WTC11 (cell line): ENCODE data around the gene CLEC2A.

Experiments used
- ATF2 ChIP-seq: sonication (generic); formaldehyde crosslinking; IDR thresholded peaks from 2 replicates; pipeline ENCODE4 v1.8.1; 2022; ENCODE audit warnings: low read depth, missing genetic modification reagents, borderline replicate concordance
- CTCF ChIP-seq: fragments of 200-600 bp; IDR thresholded peaks from 2 replicates; pipeline ENCODE4 v1.8.0; 2022; ENCODE audit warnings: antibody characterized with exemption
- ETV6 ChIP-seq: sonication (generic); formaldehyde crosslinking; IDR thresholded peaks from 2 replicates; pipeline ENCODE4 v1.8.1; 2022; ENCODE audit warnings: mild to moderate bottlenecking, missing genetic modification reagents
- JUN ChIP-seq: sonication (generic); formaldehyde crosslinking; IDR thresholded peaks from 2 replicates; pipeline ENCODE4 v1.8.0; 2023; ENCODE audit warnings: mild to moderate bottlenecking, missing genetic modification reagents
- NR2C2 ChIP-seq: sonication (generic); formaldehyde crosslinking; IDR thresholded peaks from 2 replicates; pipeline ENCODE4 v1.8.0; 2022; ENCODE audit warnings: mild to moderate bottlenecking, missing genetic modification reagents
- USF1 ChIP-seq: sonication (generic); formaldehyde crosslinking; IDR thresholded peaks from 2 replicates; pipeline ENCODE4 v1.8.0; 2022; ENCODE audit warnings: mild to moderate bottlenecking, missing genetic modification reagents
- ZNF138 ChIP-seq: sonication (generic); formaldehyde crosslinking; conservative IDR thresholded peaks from 2 replicates; pipeline ENCODE4 v1.8.1; 2022; ENCODE audit warnings: mild to moderate bottlenecking, moderate library complexity, missing genetic modification reagents
- ZNF423 ChIP-seq: fragments of 250-450 bp; sonication (Bioruptor Pico); IDR thresholded peaks from 2 replicates; pipeline ENCODE4 v2.1.2; 2022; ENCODE audit warnings: mild to moderate bottlenecking, moderate library complexity

- TF ChIP-seq ZNF423 (CRISPR knock-in tag) (no peak), JUN (CRISPR knock-in tag) (no peak), USF1 (CRISPR knock-in tag) (no peak), CTCF (no peak), NR2C2 (CRISPR knock-in tag) (no peak), ZNF138 (no peak), ATF2 (CRISPR knock-in tag) (no peak), ETV6 (CRISPR knock-in tag) (no peak)
Observed at GRCh38 chr12:9971181-9971580, 39.0 kb upstream of the CLEC2A start, which contains the start of gene CLEC12A.
